Neural cell (in vitro differentiated cells): ENCODE data around the gene CCNT2.
A peak's percentile ranks its signal among the peaks of the same experiment; 100 is the strongest.

ENCODE experiments used
- TF ChIP-seq, protein P1 (sequence below): fragments of 450-650 bp; IDR thresholded peaks from 2 replicates; pipeline ENCODE4 v1.5.1; 2014; ENCODE audit warnings: antibody characterized with exemption, mild to moderate bottlenecking, moderate library complexity; ENCODE audit not compliant: poor library complexity, severe bottlenecking
- TF ChIP-seq, protein P2 (sequence below): IDR thresholded peaks from 2 replicates; pipeline ENCODE4 v1.6.1; 2012; ENCODE audit warnings: borderline replicate concordance

DNA sequence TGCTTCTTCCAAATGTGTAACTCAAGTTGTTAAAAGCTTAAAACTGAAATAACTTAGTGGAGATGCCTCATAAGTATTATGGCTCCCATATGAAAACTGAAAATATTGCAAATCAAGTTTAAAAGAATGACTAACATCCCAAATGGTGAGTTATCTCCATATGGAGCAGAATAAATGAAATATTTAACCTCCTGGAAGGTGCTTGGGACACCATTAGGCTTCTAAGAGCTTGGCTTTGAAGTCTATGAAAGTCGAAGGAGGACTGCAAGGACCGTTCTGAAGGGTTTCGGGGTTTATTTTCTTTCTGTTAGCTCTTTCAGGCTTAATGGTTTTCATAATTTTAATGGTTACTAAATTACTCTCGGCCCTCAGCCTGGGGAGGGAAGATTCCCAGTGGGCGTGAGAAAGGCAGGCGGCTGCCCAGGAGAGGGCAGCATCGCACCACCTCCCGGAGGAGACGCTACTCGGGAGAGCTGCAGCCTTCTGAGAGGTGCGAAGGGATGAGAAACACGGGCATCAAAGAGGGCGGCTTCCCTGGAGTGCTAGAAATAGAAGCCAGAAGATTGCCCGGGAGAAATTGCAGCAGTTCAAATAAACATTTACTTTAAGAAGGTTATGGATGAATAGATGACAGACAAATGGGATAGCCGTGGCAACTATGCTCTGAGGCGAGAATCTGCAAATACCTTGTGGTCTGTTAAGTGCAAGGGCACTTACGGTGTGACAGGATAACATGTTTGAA lies 85.6 kb downstream of the CCNT2 start:
- TF ChIP-seq, protein P1, sequence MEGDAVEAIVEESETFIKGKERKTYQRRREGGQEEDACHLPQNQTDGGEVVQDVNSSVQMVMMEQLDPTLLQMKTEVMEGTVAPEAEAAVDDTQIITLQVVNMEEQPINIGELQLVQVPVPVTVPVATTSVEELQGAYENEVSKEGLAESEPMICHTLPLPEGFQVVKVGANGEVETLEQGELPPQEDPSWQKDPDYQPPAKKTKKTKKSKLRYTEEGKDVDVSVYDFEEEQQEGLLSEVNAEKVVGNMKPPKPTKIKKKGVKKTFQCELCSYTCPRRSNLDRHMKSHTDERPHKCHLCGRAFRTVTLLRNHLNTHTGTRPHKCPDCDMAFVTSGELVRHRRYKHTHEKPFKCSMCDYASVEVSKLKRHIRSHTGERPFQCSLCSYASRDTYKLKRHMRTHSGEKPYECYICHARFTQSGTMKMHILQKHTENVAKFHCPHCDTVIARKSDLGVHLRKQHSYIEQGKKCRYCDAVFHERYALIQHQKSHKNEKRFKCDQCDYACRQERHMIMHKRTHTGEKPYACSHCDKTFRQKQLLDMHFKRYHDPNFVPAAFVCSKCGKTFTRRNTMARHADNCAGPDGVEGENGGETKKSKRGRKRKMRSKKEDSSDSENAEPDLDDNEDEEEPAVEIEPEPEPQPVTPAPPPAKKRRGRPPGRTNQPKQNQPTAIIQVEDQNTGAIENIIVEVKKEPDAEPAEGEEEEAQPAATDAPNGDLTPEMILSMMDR, result peak; percentile 96
- TF ChIP-seq, protein P2, sequence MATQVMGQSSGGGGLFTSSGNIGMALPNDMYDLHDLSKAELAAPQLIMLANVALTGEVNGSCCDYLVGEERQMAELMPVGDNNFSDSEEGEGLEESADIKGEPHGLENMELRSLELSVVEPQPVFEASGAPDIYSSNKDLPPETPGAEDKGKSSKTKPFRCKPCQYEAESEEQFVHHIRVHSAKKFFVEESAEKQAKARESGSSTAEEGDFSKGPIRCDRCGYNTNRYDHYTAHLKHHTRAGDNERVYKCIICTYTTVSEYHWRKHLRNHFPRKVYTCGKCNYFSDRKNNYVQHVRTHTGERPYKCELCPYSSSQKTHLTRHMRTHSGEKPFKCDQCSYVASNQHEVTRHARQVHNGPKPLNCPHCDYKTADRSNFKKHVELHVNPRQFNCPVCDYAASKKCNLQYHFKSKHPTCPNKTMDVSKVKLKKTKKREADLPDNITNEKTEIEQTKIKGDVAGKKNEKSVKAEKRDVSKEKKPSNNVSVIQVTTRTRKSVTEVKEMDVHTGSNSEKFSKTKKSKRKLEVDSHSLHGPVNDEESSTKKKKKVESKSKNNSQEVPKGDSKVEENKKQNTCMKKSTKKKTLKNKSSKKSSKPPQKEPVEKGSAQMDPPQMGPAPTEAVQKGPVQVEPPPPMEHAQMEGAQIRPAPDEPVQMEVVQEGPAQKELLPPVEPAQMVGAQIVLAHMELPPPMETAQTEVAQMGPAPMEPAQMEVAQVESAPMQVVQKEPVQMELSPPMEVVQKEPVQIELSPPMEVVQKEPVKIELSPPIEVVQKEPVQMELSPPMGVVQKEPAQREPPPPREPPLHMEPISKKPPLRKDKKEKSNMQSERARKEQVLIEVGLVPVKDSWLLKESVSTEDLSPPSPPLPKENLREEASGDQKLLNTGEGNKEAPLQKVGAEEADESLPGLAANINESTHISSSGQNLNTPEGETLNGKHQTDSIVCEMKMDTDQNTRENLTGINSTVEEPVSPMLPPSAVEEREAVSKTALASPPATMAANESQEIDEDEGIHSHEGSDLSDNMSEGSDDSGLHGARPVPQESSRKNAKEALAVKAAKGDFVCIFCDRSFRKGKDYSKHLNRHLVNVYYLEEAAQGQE, result peak; percentile 67
